IPS-18c (cell line): ENCODE results near the gene TBC1D22A.

ENCODE experiments used
- H3K4me3 ChIP-seq: 2 replicates; pipeline ENCODE4 v1.7.0; 2013; ENCODE audit warnings: low read depth, mild to moderate bottlenecking, low read length, moderate library complexity; ENCODE audit not compliant: insufficient read depth
- H3K9me3 ChIP-seq: one replicate; pipeline ENCODE4 v1.6.1; 2013; ENCODE audit warnings: mild to moderate bottlenecking, low read length, moderate library complexity; ENCODE audit not compliant: control insufficient read depth, insufficient read depth

Gene TBC1D22A

GRCh38 chr22:47030143-47030661, 267.8 kb downstream of the TBC1D22A start:
- H3K9me3 ChIP-seq = no peaks in the 10 kb centered on the region
- H3K4me3 ChIP-seq = no peak overlapping the region

- H3K4me3 ChIP-seq = no peak overlapping the region
- H3K9me3 ChIP-seq = no peaks in the 10 kb centered on the region
Measured at GRCh38 chr22:47030881-47031627, 268.6 kb downstream of the TBC1D22A start.

GRCh38 chr22:47031628-47031915, 269.1 kb downstream of the TBC1D22A start:
- H3K9me3 ChIP-seq = no peaks in the 10 kb centered on the region
- no peak overlapping the region for H3K4me3 ChIP-seq

GRCh38 chr22:47032091-47032943, 269.9 kb downstream of the TBC1D22A start:
- no peak overlapping the region for H3K4me3 ChIP-seq

GRCh38 chr22:47032956-47033647, 270.7 kb downstream of the TBC1D22A start:
- H3K4me3 ChIP-seq = no peak overlapping the region
- no peaks in the 10 kb centered on the region for H3K9me3 ChIP-seq

More at GRCh38 chr22:47032091-47032943, 269.9 kb downstream of the TBC1D22A start:
- H3K9me3 ChIP-seq = no peaks in the 10 kb centered on the region

- no peaks in the 10 kb centered on the region for H3K9me3 ChIP-seq
- H3K4me3 ChIP-seq = no peak overlapping the region
Measured at GRCh38 chr22:47033648-47034000, 271.2 kb downstream of the TBC1D22A start.

- Histone ChIP-seq H3K4me3 (no peak overlapping the region), H3K9me3 (no peaks in the 10 kb centered on the region)
Measured at GRCh38 chr22:47034076-47034808, 271.8 kb downstream of the TBC1D22A start.

GRCh38 chr22:47034905-47035419, 272.5 kb downstream of the TBC1D22A start:
- Histone ChIP-seq H3K4me3 (no peak overlapping the region), H3K9me3 (no peaks in the 10 kb centered on the region)

GRCh38 chr22:47035425-47035881, 273.0 kb downstream of the TBC1D22A start:
- Histone ChIP-seq H3K9me3 (no peaks in the 10 kb centered on the region), H3K4me3 (no peak overlapping the region)

GRCh38 chr22:47036352-47036751, 273.9 kb downstream of the TBC1D22A start:
- Histone ChIP-seq H3K4me3 (no peak overlapping the region), H3K9me3 (no peaks in the 10 kb centered on the region)

GRCh38 chr22:47036936-47037485, 274.6 kb downstream of the TBC1D22A start:
- Histone ChIP-seq H3K4me3 (no peak overlapping the region), H3K9me3 (no peaks in the 10 kb centered on the region)

GRCh38 chr22:47038206-47038835, 275.9 kb downstream of the TBC1D22A start:
- Histone ChIP-seq H3K4me3 (no peak overlapping the region), H3K9me3 (no peaks in the 10 kb centered on the region)

GRCh38 chr22:47039356-47039755, 276.9 kb downstream of the TBC1D22A start:
- Histone ChIP-seq H3K4me3 (no peak overlapping the region), H3K9me3 (no peaks in the 10 kb centered on the region)

GRCh38 chr22:47040486-47041270, 278.2 kb downstream of the TBC1D22A start:
- H3K4me3 ChIP-seq = no peak overlapping the region

GRCh38 chr22:47041271-47042115, 279.0 kb downstream of the TBC1D22A start:
- Histone ChIP-seq H3K4me3 (no peak overlapping the region), H3K9me3 (no peaks in the 10 kb centered on the region)

More at GRCh38 chr22:47040486-47041270, 278.2 kb downstream of the TBC1D22A start:
- H3K9me3 ChIP-seq = no peaks in the 10 kb centered on the region
